ENCODE results near the gene CAMKMT. TPM values are rescaled to one million over a fixed set of nuclear protein-coding genes. Genes with fewer than 3 reads are reported as not detected.

CAMKMT gene
- total and polyA plus RNA-seq, 9 of the 15 experiments (the other 6 are each of a cell fraction or from before 2014, with no cell fraction given): 1.6 to 15.3 (median 7.4) TPM

DNA sequence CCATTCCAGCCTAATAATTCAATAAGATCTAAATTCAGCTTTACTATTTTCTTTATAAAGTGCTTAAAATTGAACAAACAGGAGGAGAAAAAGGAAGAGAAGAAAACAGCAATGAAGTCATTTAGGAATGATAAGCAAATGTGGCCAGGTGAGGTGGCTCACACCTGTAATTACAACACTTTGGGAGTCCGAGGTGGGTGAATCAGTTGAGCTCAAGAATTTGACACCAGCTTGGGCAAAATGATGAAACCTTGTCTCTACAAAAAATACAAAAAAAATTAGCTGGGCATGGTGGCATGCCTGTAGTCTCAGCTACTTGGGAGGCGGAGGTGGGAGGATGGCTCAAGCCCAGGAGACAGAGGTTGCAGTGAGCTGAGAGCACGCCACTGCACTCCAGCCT, 129.0 kb downstream of the CAMKMT start:
- TF ChIP-seq PRMT5 (CRISPR knock-in tag; IDR thresholded peaks at IDR 0.05): no peak
- no peak for TF ChIP-seq HNRNPK (IDR thresholded peaks at IDR 0.05; ENCODE audit: low read depth, low read length, poor library complexity, severe bottlenecking)
- TF ChIP-seq NCOA6 (IDR thresholded peaks at IDR 0.05): no peak
- no peak for TF ChIP-seq MECOM (CRISPR knock-in tag; IDR thresholded peaks at IDR 0.05)
- TF ChIP-seq ZBTB5 (IDR thresholded peaks at IDR 0.05): no peak
- TF ChIP-seq MAFK (IDR thresholded peaks at IDR 0.05; ENCODE audit: low read length): no peak
- TF ChIP-seq, protein P1, sequence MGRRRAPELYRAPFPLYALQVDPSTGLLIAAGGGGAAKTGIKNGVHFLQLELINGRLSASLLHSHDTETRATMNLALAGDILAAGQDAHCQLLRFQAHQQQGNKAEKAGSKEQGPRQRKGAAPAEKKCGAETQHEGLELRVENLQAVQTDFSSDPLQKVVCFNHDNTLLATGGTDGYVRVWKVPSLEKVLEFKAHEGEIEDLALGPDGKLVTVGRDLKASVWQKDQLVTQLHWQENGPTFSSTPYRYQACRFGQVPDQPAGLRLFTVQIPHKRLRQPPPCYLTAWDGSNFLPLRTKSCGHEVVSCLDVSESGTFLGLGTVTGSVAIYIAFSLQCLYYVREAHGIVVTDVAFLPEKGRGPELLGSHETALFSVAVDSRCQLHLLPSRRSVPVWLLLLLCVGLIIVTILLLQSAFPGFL (CRISPR knock-in tag; IDR thresholded peaks at IDR 0.05): no peak
- TF ChIP-seq ZNF408 (CRISPR knock-in tag; IDR thresholded peaks at IDR 0.05; ENCODE audit: low read depth): no peak
- TF ChIP-seq CBFA2T3 (IDR thresholded peaks at IDR 0.05): no peak
- no peak for TF ChIP-seq ZNF586 (CRISPR knock-in tag; conservative IDR thresholded peaks at IDR 0.05)
- TF ChIP-seq KLF1 (tag; IDR thresholded peaks at IDR 0.05): no peak
- TF ChIP-seq, protein P2, sequence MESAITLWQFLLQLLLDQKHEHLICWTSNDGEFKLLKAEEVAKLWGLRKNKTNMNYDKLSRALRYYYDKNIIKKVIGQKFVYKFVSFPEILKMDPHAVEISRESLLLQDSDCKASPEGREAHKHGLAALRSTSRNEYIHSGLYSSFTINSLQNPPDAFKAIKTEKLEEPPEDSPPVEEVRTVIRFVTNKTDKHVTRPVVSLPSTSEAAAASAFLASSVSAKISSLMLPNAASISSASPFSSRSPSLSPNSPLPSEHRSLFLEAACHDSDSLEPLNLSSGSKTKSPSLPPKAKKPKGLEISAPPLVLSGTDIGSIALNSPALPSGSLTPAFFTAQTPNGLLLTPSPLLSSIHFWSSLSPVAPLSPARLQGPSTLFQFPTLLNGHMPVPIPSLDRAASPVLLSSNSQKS (CRISPR knock-in tag; IDR thresholded peaks at IDR 0.05): no peak
- no peak for TF ChIP-seq ZNF740 (CRISPR knock-in tag; IDR thresholded peaks at IDR 0.05)
- TF ChIP-seq ZNF740 (tag; IDR thresholded peaks at IDR 0.05): no peak
- TF ChIP-seq, protein P3, sequence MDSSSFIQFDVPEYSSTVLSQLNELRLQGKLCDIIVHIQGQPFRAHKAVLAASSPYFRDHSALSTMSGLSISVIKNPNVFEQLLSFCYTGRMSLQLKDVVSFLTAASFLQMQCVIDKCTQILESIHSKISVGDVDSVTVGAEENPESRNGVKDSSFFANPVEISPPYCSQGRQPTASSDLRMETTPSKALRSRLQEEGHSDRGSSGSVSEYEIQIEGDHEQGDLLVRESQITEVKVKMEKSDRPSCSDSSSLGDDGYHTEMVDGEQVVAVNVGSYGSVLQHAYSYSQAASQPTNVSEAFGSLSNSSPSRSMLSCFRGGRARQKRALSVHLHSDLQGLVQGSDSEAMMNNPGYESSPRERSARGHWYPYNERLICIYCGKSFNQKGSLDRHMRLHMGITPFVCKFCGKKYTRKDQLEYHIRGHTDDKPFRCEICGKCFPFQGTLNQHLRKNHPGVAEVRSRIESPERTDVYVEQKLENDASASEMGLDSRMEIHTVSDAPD (CRISPR knock-in tag; IDR thresholded peaks at IDR 0.05): no peak
- TF ChIP-seq CCAR2 (IDR thresholded peaks at IDR 0.05; ENCODE audit: low read depth, low read length): no peak
- H3K4me2 ChIP-seq (ENCODE audit: insufficient read depth, low read length): no peak overlapping the region
- intact Hi-C loops (cut with micrococcal nuclease): no loop called here
- no peaks in the 10 kb centered on the region for H4K20me1 ChIP-seq (replicated peaks; ENCODE audit: control insufficient read depth, insufficient read depth, low read length)
- ATAC-seq (no peak), DNase-seq (ENCODE audit: extremely low read depth in 1 of 4, low spot score in 3 of 4) (no peak), FAIRE-seq (no peak)
- POLR2A ChIA-PET: interaction anchor here (0.6 kb wide), 1 partner anchor 80 kb away, joined by 3 read pairs; no protein-coding TSS in a partner anchor
- H2AFZ ChIP-seq (ENCODE audit: low read depth, low read length): no peak overlapping the region
- in situ Hi-C loops (cut with MboI): no loop called here
- H3K27ac ChIP-seq (ENCODE audit: extremely low read depth, low read depth, low read length): no peak overlapping the region
- H3K36me3 ChIP-seq (ENCODE audit: control insufficient read depth, insufficient read depth, low read length): no peaks in the 10 kb centered on the region
- 51% methylated on average over 3 of the region's 3 CpGs for whole genome bisulfite sequencing (ENCODE audit: insufficient coverage, low coverage, missing lambda C conversion rate)
- no TSS peak for BruUV-seq (replicated peaks)
- no peak overlapping the region for H3K4me3 ChIP-seq
- no peaks in the 10 kb centered on the region for H3K9me3 ChIP-seq (replicated peaks; ENCODE audit: control insufficient read depth, insufficient read depth, low read depth, low read length)
- no peaks in the 10 kb centered on the region for H3K4me1 ChIP-seq (replicated peaks in 1 of 2; ENCODE audit: control insufficient read depth in 2 of 2, insufficient read depth in 2 of 2, low read length in 2 of 2)
- H3K9ac ChIP-seq (ENCODE audit: insufficient read depth in 1 of 2, low read depth in 2 of 2, low read length in 2 of 2): no peak overlapping the region
- H3K9me1 ChIP-seq (ENCODE audit: control insufficient read depth, insufficient read depth, low read length): no peaks in the 10 kb centered on the region
- H3K27me3 ChIP-seq (ENCODE audit: control insufficient read depth in 2 of 2, insufficient read depth in 2 of 2, low read length in 2 of 2): no peaks in the 10 kb centered on the region
- CTCF ChIA-PET (ENCODE audit: low intra/inter-chr PET ratio): no interaction called here
- no peaks in the 10 kb centered on the region for H3K79me2 ChIP-seq (ENCODE audit: control insufficient read depth, insufficient read depth, low read length)
